ENCODE measurements around the gene CRISPLD2.

The CRISPLD2 gene

GRCh38 chr16:84819644-84820304, at the start of gene CRISPLD2:
TSS of gene CRISPLD2 (plus strand) at chr16:84819985. CDS start at chr16:84838496, 18,511 bp downstream.
- in situ Hi-C loops (cut with MboI; ENCODE audit: low sequenced_read_pairs), result no loop called here

- in situ Hi-C loops (cut with MboI; ENCODE audit: low sequenced_read_pairs), result no loop called here
These were observed 46.5 kb upstream of the CRISPLD2 start for GRCh38 chr16:84773312-84773711.

- in situ Hi-C loops (cut with MboI; ENCODE audit: low sequenced_read_pairs), result no loop called here
These were observed 45.0 kb upstream of the CRISPLD2 start for GRCh38 chr16:84774810-84775209.

- in situ Hi-C loops (cut with MboI; ENCODE audit: low sequenced_read_pairs), result no loop called here
These were observed 44.4 kb upstream of the CRISPLD2 start for GRCh38 chr16:84775262-84775810.

GRCh38 chr16:84777435-84777834, 42.4 kb upstream of the CRISPLD2 start:
- in situ Hi-C loops (cut with MboI; ENCODE audit: low sequenced_read_pairs), result no loop called here

GRCh38 chr16:84778720-84779119, 41.1 kb upstream of the CRISPLD2 start:
- in situ Hi-C loops (cut with MboI; ENCODE audit: low sequenced_read_pairs), result no loop called here

GRCh38 chr16:84780063-84780462, 39.7 kb upstream of the CRISPLD2 start:
- in situ Hi-C loops (cut with MboI; ENCODE audit: low sequenced_read_pairs), result no loop called here

GRCh38 chr16:84780544-84781376, 39.0 kb upstream of the CRISPLD2 start:
- in situ Hi-C loops (cut with MboI; ENCODE audit: low sequenced_read_pairs), result no loop called here

GRCh38 chr16:84782846-84783245, 36.9 kb upstream of the CRISPLD2 start:
- in situ Hi-C loops (cut with MboI; ENCODE audit: low sequenced_read_pairs), result no loop called here

- in situ Hi-C loops (cut with MboI; ENCODE audit: low sequenced_read_pairs), result no loop called here
These were observed 33.8 kb upstream of the CRISPLD2 start for GRCh38 chr16:84785843-84786581.

GRCh38 chr16:84786605-84787262, 33.1 kb upstream of the CRISPLD2 start:
- in situ Hi-C loops (cut with MboI; ENCODE audit: low sequenced_read_pairs), result no loop called here

GRCh38 chr16:84787263-84787622, 32.5 kb upstream of the CRISPLD2 start:
- in situ Hi-C loops (cut with MboI; ENCODE audit: low sequenced_read_pairs), result no loop called here

GRCh38 chr16:84788920-84789391, 30.8 kb upstream of the CRISPLD2 start:
- in situ Hi-C loops (cut with MboI; ENCODE audit: low sequenced_read_pairs), result no loop called here

- in situ Hi-C loops (cut with MboI; ENCODE audit: low sequenced_read_pairs), result no loop called here
These were observed 30.4 kb upstream of the CRISPLD2 start for GRCh38 chr16:84789431-84789830.

GRCh38 chr16:84790301-84790700, 29.5 kb upstream of the CRISPLD2 start:
- in situ Hi-C loops (cut with MboI; ENCODE audit: low sequenced_read_pairs), result no loop called here

GRCh38 chr16:84791088-84791487, 28.7 kb upstream of the CRISPLD2 start:
- in situ Hi-C loops (cut with MboI; ENCODE audit: low sequenced_read_pairs), result no loop called here

GRCh38 chr16:84791501-84791900, 28.3 kb upstream of the CRISPLD2 start:
- in situ Hi-C loops (cut with MboI; ENCODE audit: low sequenced_read_pairs), result no loop called here

- in situ Hi-C loops (cut with MboI; ENCODE audit: low sequenced_read_pairs), result no loop called here
These were observed 25.6 kb upstream of the CRISPLD2 start for GRCh38 chr16:84794186-84794585.

GRCh38 chr16:84794626-84795025, 25.2 kb upstream of the CRISPLD2 start:
- in situ Hi-C loops (cut with MboI; ENCODE audit: low sequenced_read_pairs), result no loop called here

- in situ Hi-C loops (cut with MboI; ENCODE audit: low sequenced_read_pairs), result no loop called here
These were observed 24.3 kb upstream of the CRISPLD2 start for GRCh38 chr16:84795329-84796053.
